NOMO-1 (cell line): ENCODE results near the gene KDM4B.

ENCODE experiments used
- DNase-seq, 2 experiments: peaks; one replicate each; lab custom pipeline; 2025; ENCODE audit not compliant: unreplicated experiment in 2 of 2; lab: John Stamatoyannopoulos, UW

KDM4B gene

DNA sequence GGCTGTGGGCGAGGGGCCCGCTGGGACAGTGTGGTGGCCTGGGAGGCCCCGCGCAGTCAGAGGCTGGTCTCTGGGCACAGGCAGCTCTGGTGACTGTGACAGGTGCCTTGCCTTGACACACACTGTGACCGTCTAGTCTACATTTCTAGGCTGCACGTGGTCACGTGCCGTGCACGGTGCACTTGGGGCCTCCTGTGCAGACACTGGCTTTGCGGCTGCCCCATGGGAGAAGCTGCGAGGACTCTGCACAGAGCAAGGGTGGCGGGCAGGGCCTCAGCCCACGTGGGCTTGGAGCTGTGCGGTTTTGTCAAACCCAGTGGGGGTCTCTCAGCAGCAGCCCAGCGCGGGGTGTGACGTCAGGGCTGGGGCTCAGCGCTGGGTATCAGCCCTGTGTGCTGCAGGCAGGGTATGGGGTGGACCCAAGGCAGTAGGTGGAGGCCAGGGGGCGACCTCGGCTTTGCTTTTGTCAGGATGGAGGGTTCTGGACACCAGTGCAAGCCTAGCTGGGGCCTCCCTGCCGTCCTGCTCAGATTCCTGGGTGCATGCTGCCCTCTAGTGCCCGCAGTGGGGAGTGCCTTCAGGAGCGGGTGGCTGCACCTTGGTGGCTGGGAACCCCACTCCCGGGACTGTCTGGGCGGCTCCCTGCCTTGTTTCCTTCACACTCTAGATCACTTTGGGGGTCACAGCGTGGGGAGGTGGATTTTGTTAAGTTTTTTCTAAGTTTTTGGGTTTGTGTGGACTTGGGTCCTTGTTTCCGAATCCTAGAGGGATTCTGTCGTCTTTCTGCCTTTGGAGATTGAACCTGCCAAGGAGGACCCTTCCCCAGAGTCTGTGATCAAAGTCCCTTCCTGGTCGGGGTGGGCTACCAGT is 62.6 kb downstream of the KDM4B start:
- peak; percentile 58 to 63 for DNase-seq

DNA sequence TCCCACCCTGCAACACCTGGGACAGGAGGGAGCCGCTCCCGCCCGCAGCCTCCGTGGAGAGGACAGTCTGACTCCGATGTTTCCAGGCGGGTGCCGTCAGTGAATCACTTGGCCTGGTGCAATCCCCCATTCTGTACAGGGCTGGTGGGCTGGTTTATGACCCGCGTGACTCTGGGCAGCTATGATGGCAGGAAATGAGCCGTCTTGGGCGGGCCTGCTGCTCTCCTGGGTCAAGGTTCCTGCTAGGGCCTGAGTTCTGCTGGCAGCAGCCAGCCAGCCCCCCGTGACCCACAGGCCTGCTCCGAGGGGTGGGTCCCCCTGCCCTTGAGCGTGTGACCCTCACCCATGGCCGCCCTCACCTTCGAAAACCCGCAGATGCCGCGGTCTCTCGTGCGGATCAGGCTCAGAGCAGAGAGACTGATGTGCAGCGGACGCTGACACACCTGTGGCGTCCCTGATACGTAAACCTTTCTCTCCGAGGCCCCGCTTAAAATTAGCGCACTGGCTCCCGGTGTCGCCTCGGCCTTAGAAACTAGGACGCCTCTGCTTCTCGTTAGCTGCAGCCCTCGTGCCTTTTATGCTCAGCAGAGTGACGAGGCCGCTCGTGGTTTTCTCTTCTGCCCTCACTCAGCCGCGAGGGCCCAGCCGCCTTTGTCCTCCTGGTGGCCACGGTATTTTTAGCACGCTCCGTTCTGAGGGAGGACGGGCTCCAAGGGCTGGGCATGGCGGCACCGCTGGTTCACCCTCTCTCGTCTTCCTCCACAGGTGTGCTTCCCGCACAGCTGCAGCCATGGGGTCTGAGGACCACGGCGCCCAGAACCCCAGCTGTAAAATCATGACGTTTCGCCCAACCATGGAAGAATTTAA is 63.4 kb downstream of the KDM4B start:
- DNase-seq: no peak

DNA sequence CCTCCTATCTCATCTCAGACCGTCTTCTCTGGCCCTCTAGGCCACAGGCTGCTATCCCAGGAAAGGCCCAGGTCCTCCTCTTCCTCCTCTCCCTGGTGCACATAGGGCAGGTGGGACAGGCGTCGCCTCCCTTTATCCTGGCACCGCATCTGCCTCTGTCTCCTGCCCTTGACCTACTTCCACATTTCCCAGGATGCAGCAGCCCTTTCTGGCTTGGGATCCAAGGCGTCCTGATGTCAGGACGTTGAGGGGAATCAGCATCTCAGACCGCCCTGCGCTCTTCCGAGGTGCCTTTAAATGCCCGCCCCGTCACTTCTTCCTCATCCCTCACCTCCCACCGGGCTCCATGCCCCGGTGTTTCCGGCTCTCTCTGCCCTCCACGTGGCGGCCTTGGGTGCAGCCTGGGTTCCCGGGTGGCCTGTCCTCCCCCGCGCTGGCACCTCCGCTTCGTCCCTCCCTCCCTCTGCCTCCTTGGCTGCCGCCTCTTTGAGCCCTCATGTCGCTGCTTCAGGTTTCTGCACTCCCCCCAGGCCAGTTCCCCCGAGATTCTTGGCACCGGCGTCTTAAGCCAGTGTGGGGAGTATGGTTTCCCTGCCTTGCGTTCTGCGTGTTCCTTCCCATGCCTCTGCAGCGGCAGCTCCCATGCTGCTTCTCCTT is 66.3 kb downstream of the KDM4B start:
- DNase-seq: no peak

DNA sequence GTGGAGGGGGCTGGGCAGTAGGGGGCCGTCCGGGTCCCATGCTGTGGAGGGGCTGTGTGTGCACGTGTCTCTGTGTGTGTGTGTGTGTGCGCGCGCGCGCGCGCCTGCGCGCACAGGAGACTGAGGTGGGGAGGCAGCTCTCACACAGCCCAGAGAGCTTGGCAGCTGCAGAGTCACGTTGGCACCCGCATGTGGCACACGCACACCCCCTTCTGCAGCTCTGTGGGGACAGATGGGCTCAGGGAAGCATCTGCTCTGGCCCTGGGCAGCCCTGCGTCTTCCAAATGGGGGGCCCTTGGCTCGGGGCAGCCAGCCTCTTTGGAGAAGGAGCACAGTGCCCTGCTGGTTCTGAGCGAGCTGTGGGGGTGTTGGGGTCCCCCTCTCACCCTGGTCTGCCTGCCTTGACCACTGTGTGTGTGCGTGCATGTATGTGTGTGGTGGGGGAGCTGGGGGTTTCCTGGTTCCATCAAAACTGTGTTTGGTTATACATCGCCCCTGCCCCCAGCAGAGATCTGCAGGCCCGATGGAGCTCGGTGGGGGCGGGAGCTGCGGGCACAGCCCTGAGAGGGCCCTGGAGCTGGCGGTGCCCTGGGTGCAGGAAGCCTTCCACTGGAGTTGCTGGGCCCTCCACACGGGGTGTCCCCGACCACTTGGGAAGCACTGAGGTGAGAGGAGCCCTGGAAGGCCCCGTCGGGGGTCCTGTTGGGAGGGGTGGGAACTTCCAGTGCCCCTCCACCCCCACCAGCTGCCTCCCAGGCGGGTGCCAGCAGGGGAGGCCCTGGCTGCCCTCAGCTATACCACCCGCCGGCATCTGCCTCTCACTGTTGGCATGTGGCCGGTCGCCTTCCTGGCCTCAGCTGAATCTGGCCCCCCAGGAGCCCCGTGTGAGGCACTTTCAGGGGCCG is 67.1 kb downstream of the KDM4B start:
- no peak for DNase-seq

DNA sequence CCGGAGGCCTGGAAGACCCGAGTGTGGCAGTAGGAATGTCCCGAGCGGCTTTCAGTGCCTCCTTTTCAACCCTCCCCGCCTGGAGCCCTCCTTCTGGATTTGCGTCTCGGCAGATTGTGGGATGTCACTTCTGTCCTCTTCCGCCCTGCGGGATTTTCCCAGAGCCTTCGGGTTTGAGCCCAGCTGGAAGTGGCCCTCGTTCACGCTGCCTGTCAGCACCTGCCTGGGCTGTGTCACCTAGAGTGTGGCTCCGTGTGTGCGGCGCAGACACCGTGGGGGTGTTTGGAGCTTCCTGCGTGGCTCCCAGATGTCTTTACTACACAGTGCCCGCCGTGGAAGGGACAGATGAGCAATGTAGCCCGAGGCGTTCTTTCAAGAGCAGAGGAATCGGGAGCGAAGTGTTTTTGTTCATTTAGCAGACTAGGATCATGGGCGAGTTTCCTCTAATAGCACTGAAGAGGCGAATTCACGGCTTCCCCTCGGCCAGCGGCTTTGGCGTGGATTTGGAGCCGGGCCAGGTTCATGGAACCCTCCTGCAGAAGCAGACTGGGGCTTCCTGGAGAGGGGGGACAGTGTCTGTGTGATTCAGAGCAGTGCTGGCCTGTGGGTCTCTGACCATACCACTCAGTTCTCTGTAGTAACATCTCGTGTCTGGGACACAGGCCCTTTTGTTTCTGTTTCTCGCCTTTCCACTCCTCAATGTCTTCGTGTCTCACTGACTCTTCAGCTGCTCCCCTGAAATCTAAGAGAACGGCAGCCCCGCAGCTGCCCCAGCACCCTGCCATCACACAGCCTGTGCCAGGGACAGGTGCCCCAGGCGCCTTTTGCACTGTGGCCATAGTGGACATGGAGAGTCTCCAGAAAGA is 68.0 kb downstream of the KDM4B start:
- no peak for DNase-seq

GRCh38 chr19:5037936-5038335 is 69.0 kb downstream of the KDM4B start:
- DNase-seq: no peak

DNA sequence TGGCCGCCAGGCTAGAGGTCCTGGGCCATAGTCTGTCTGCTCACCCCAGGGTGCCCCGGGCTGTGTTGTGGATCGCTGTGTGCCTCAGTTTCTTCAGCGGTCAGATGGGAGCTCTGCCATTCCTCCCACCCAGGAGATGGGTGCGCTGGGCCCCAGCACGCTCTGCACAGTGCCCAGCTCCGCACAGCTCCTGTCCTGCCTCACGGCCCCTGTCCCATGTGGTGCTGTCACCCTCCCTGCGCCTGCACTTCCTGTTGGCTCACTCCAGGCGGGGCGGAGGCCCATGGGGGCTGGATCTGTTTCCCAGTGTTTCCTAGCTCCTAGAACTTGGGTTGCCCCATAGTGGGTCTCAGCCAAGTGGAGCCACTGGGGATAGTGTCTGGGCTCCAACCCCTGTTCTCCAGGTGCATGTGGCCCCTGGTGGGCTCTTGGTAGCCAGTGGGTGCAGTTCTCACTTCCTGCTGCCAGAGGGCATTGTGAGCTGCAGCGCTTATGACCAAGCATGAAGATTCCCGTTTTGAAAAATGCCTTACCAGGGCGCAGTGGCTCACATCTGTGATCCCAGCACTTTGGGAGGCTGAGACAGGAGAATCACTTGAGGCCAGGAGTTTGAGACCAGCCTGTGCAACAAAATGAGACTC is 69.8 kb downstream of the KDM4B start:
- DNase-seq: no peak

DNA sequence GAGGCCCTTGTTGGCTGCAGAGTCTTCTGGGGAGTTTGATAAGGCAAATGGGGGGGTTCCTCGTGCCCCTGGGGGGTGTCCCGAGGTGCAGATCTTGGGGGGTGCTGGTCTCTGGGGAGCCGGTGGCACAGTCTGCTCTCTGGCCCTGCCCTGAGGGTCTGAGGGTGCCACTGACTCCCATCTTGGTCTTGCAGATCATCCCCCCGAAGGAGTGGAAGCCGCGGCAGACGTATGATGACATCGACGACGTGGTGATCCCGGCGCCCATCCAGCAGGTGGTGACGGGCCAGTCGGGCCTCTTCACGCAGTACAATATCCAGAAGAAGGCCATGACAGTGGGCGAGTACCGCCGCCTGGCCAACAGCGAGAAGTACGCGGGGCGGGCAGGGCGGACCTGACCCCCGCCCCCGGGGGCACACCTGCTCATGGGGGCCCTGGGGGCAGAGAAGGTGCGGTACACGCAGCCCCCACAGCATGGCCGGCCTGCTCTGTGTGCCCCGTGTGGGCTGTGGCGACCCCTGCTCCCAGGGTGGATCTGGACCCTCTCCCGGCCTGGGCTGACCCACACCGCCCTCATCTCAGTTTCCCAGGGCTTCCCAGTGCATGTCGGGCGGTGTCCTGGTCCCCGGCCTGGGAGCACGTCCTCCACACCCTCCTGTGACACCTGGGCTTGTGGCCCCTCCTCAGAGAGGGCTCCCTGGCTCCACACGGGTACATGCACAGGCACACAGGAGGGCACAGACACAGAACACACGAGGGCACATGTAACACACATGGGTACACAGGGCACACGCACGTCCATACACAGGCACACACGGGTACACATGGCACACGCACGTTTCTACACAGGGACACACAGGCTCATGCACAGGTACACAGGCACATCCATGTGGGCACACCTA is 71.0 kb downstream of the KDM4B start:
- DNase-seq: no peak

DNA sequence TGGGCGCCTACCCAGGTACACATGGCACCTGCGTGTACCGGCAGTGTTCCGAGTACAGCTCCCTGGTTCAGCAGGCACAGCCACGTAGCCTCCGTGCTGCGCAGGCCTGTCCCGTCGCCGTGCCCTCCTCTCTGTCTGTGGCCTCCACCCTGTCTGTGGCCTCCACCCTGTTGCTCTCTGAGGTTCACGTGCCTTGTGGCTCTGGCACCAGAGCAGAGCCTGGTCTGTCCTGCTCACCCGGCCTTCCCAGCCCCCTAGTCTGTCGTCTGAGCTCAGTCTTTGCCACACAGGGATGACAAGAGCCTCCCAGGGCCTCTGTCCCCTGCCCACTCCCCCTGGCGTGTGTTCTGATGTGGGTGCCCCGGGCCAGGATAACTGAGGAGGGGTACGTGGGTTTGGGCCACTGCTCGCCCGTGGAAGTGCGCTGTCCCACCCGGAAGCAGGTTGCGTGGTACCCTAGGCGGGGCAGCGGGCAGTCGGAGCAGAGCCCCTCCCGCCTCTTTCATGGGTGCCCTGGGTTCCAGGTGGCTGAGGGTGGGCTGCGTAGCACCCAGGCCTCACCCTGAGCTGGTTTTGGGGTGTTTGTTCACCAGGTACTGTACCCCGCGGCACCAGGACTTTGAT is 71.7 kb downstream of the KDM4B start:
- DNase-seq: no peak

DNA sequence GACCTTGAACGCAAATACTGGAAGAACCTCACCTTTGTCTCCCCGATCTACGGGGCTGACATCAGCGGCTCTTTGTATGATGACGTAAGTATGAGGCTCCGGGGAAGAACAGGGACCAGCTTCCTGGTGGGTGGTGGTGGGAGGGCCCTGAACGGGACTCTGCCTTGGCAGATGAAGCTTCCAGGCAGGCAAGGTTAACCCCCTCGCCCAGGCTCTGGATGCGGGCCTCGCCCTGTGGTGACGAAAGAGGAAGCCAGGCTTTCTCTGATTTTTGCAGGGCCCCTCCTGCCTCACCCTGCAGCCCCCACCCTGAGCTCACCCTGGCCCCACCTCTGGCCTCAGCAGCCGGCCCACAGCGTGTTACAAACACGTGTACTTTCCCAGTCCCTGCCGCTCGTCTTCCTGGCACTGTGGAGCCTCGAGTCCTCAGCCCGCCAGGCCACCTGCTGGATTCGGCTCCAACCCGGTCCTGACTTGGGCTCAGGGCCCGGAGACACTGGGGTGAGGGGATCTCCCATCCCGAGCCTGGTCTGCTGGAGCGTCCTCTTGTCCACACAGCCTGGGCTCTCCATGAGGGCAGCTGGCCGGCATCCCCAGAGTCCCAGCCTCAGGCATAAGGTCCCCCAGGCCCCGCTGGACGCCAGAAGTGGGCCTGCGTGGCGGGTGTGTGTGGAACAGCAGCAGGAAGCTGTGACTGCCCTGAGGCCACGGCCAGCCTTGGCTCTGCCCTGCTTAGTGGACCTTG is 72.4 kb downstream of the KDM4B start:
- no peak for DNase-seq

GRCh38 chr19:5041913-5042187 is 72.9 kb downstream of the KDM4B start:
- no peak for DNase-seq

DNA sequence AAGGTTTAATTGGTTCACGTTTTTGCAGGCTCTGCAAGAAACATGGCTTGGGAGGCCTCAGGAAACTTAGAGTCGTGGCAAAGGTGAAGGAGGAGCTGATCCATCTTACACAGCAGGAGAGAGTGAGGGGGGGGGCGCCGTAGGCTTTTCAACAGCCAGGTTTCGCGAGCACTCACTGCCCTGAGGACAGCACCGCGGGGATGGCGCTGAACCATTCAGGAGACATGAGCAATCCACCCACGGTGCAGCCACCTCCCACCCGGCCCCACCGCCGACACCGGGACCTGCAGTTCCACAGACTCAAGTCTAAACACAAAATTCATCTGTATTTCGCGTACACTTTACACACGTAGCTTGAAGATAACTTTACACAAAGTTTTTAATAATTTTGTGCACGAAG is 73.6 kb downstream of the KDM4B start:
- DNase-seq: no peak

DNA sequence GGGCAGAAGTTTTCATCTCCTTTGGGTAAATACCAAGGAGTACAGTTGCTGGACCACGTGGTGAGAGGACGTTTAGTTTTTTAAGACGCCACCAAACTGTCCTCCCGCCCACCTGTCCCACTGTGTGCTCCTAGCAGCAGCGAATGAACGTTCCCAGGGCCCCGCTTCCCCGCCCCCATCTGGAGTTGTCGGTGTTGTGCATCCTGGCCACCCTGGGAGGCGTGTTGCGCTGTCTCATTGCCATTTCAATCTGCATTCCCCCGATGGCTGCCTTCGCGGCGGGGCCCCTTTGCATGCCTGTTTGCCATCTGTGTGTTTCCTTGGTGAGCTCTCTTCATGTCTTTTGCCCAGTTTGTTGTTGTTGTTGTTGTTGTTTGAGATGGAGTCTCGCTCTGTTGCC is 76.1 kb downstream of the KDM4B start:
- no peak for DNase-seq

- no peak for DNase-seq
These were observed 77.0 kb downstream of the KDM4B start for GRCh38 chr19:5045956-5046338.

- DNase-seq: no peak
These were observed 77.6 kb downstream of the KDM4B start for GRCh38 chr19:5046339-5047039.

GRCh38 chr19:5047251-5047935 is 78.5 kb downstream of the KDM4B start:
- no peak for DNase-seq
